Muscle layer of duodenum (tissue), 2 donors: Measurements from ENCODE around the gene RTRAF.

Experiments
- H3K27ac ChIP-seq: one replicate; pipeline ENCODE4 v1.7.0; 2013; ENCODE audit warnings: mild to moderate bottlenecking, low read length
- H3K27me3 ChIP-seq: one replicate; pipeline ENCODE4 v1.7.0; 2013; ENCODE audit warnings: low read depth, mild to moderate bottlenecking, control low read depth, low read length
- H3K36me3 ChIP-seq, 2 donors: one replicate each; pipeline ENCODE4 v1.7.0; 2013; ENCODE audit warnings: low read length in 2 of 2, control low read depth in 1 of 2, mild to moderate bottlenecking in 1 of 2; ENCODE audit not compliant: insufficient read depth in 2 of 2, control insufficient read depth in 1 of 2
- H3K4me1 ChIP-seq, 2 donors: one replicate each; pipeline ENCODE4 v1.7.0; 2013; ENCODE audit warnings: low read length in 2 of 2, mild to moderate bottlenecking in 2 of 2, control low read depth in 1 of 2, moderate library complexity in 1 of 2; ENCODE audit not compliant: insufficient read depth in 2 of 2, control insufficient read depth in 1 of 2
- H3K4me3 ChIP-seq, 2 donors: one replicate each; pipeline ENCODE4 v1.7.0; 2013; ENCODE audit warnings: low read length in 2 of 2, low read depth in 1 of 2, mild to moderate bottlenecking in 1 of 2
- H3K9me3 ChIP-seq, 2 donors: one replicate each; pipeline ENCODE4 v1.7.0; 2013; ENCODE audit warnings: low read length in 2 of 2, control low read depth in 1 of 2, mild to moderate bottlenecking in 1 of 2; ENCODE audit not compliant: control insufficient read depth in 1 of 2
- donor health status: healthy.

The RTRAF gene

DNA sequence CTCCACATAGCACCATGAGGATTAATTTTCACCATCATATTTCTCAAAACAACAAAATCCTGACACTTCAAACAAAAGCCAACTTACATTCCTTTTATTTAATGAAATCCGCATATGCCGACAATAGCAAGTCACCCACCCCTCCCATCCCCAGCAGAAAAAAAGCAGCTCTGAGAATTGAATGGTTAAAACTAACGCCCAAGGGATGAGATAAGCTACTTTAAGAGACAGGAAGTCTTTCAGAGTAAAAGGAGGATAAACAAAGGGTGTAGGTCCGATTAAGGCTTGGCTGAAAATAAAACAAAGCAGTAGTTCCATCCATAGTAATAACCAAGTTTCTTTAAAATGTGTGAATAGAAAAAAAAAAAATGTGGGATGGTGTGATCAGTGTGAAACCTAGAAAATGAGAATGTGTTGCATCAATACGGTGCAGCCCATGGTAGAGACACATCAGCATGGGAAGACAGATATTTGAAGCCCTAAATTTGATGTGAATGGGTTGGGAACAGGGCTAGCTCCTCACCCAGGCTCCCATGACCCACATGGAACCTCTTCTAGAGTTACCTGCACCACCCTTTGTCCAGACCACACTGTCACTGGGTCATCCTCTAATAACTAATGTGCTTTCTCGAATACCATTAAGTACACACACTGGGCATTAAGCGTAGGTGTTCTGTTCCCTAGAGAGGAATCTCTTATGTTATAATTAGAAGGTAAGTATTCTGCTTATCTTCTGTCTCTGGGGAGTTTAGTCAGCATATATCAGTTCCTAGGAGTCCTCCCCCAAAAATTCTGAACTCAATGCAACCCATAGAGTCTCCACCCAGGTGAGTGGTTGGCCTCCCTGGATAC, 31.7 kb downstream of the RTRAF start:
- H3K27ac ChIP-seq, result no peak overlapping the region
- H3K4me3 ChIP-seq, result no peak overlapping the region
- H3K4me1 ChIP-seq, result peaks cover 0 to 14% of the 10 kb centered on the region in 2 donors
- H3K36me3 ChIP-seq, result peaks cover 14 to 16% of the 10 kb centered on the region in 2 donors
- H3K27me3 ChIP-seq, result no peaks in the 10 kb centered on the region
- no peaks in the 10 kb centered on the region for H3K9me3 ChIP-seq

DNA sequence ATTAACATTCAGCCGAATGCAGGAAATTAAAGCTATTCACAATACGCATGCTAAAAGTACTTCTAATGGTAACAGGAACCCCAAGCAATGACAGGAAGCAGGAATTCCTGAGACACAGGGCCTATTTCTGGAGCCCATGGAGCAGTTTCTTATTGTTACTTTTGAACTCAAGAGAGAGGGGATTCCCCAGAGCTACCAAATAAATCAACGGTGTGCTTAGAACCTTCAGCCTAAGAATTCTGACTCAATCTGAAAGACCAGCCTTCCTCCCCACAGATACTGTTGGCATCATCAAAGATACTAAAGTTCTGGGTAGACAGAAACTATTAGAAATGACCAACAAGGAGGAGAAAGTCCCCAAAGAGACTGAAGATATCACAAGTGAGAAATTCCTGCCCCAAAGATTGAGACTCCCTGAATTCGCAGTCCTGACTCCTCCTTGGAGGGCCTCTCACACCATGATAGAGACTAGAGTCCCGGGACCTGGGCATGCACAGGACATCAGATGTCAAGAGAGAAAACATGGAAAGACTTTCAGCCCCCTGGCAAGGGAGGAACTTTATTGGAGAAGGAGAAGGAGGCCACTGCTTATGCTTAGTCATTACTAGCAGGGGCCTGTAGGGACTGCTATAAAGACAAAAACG, 32.7 kb downstream of the RTRAF start:
- no peaks in the 10 kb centered on the region for H3K27me3 ChIP-seq
- peaks cover 0 to 14% of the 10 kb centered on the region in 2 donors for H3K4me1 ChIP-seq
- H3K27ac ChIP-seq, result no peak overlapping the region
- H3K4me3 ChIP-seq, result no peak overlapping the region
- H3K9me3 ChIP-seq, result no peaks in the 10 kb centered on the region
- H3K36me3 ChIP-seq, result peaks cover 14 to 19% of the 10 kb centered on the region in 2 donors

DNA sequence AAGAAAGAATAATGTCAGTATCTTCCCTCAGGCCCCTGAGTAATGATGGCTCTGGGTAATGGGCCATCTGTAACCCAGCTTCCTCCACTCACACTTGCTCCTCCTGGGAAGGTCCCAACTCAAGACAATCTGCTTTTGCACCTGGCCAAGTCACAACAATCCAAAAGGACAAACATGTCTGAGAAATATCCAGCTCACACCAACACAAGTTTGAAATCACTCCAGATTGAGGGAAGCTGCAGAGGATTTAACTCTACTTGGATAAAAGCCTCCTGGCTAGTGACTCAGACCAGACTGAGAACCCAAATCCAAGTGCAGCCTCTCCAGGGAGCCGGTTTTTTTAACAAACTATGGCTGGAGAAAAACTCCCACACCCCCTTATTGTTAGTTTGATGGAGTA, 34.2 kb downstream of the RTRAF start:
- H3K4me1 ChIP-seq, result peaks cover 0 to 14% of the 10 kb centered on the region in 2 donors
- H3K27ac ChIP-seq, result no peak overlapping the region
- no peak overlapping the region for H3K4me3 ChIP-seq
- no peaks in the 10 kb centered on the region for H3K9me3 ChIP-seq
- peaks cover 11 to 22% of the 10 kb centered on the region in 2 donors for H3K36me3 ChIP-seq
- H3K27me3 ChIP-seq, result no peaks in the 10 kb centered on the region

DNA sequence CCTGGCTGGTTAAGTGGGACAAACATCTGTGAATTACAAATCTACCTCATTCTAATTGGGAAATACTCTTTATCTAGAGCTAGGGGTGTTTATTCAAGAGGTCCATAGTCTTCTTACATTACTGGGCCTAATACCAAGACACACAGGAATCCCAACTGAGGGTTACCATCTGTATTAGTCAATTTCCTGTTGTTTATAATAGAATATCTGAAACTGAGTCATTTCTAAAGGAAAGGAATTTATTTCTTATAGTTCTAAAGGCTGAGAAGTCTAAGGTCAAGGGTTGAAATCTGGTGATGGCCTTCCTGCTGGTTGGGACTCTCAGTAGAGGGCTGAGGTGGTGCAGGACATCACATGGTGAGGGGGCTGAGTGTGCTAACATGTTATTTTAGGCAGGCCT, 36.0 kb downstream of the RTRAF start:
- H3K27me3 ChIP-seq, result no peaks in the 10 kb centered on the region
- H3K36me3 ChIP-seq, result peaks cover 0 to 6% of the 10 kb centered on the region in 2 donors
- H3K4me1 ChIP-seq, result peaks cover 0 to 14% of the 10 kb centered on the region in 2 donors
- H3K27ac ChIP-seq, result no peak overlapping the region
- no peaks in the 10 kb centered on the region for H3K9me3 ChIP-seq
- H3K4me3 ChIP-seq, result no peak overlapping the region

DNA sequence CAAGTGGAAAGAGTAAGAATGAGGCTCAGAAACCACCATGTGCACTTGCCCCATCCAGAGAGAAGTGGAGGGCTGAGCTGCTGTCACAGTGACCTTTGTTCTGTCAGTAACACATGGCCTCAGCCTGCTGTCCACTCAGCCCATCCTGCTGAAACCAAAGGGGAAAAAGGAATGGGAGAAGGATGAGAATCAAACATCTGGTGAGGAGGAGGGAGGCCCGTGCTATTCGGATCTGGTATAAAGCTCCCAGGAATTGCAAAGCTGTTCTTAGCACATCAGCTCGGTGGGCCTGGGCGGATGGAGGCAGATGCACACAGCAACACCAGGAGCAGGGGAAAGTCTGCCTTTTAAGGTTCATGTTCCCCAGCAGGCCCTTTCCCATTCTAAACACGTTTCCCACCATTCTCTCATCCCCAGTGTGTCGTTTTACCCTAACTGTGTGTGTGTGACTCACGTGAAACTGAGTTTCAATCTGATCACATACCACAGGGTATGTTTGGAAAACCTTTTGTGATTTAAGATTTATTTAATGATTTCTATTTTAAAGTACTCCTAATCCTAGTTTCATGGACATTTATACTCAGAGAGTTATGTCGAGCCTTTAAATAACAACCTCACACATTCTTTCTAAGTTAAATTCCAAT, 36.8 kb downstream of the RTRAF start:
- H3K36me3 ChIP-seq, result peaks cover 0 to 6% of the 10 kb centered on the region in 2 donors
- peaks cover 0 to 14% of the 10 kb centered on the region in 2 donors for H3K4me1 ChIP-seq
- H3K4me3 ChIP-seq, result no peak overlapping the region
- no peak overlapping the region for H3K27ac ChIP-seq
- H3K9me3 ChIP-seq, result no peaks in the 10 kb centered on the region
- H3K27me3 ChIP-seq, result no peaks in the 10 kb centered on the region

DNA sequence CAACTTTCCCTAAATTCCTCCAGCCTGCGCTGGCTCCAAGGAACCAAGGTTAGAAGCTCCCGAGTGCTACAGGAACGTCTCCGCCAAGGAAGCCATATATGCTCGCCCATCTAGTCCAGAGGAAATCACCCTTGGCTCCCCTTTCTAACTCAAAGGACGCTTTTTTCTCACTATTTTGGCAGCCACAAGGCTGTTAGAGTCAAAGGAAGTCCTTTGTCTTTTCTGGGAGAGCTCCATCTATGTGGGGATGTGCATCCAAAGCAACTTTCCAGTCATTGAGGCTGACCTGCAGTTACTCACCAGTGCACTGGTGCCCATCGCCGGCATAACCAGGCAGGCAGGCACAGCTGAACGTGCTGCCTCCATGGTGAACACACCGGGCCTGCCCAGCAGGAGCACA, 37.6 kb downstream of the RTRAF start:
- H3K4me1 ChIP-seq, result peaks cover 0 to 14% of the 10 kb centered on the region in 2 donors

DNA sequence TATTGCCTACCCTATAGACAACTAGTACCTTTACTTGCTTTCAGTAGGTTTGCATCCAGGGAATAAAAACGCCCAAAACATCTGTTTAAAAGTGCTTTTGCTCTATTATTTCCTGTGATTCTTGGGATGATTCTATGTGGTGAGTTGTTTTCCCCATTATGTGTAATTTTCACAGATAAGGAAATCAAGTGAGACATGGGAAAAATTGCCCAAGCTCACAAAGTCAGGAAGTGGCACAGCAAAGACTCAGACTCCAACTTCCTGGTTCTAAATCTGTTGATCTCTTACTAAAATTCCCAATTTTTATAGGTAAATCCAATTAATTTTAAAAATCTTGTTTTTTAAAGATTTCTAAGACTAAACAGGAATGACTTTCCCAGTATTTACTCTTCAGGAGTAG, 40.5 kb downstream of the RTRAF start:
- Histone ChIP-seq H3K9me3 (no peaks in the 10 kb centered on the region), H3K27ac (no peak overlapping the region), H3K4me1 (no peaks in the 10 kb centered on the region)

More for the DNA sequence above, 37.6 kb downstream of the RTRAF start:
- Histone ChIP-seq H3K4me3 (no peak overlapping the region), H3K9me3 (no peaks in the 10 kb centered on the region), H3K27ac (no peak overlapping the region), H3K36me3 (peaks cover 0 to 6% of the 10 kb centered on the region in 2 donors), H3K27me3 (no peaks in the 10 kb centered on the region)

DNA sequence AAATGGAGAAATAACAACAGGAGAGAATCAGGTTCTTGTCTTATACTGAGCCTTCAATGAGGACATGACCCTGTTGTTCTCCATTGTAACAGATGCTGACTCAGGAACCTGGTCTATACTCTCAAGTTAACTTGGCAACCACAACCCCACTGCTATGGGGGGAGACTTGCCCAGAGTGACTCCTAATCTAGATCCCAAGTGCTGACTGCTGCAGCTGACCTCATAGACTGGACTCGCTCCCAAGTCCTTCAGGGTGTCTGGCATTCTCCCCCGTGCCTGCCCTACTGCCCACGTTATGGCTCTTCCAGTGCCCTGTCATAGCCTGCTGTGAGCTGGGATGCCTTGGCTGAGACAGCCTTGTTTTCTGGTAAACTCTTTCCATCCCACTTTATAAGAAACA, 42.4 kb downstream of the RTRAF start:
- Histone ChIP-seq H3K4me3 (no peak overlapping the region), H3K9me3 (no peaks in the 10 kb centered on the region), H3K27me3 (no peaks in the 10 kb centered on the region), H3K36me3 (peaks cover 3 to 14% of the 10 kb centered on the region in 2 donors), H3K27ac (no peak overlapping the region), H3K4me1 (no peaks in the 10 kb centered on the region)

More for the DNA sequence above, 40.5 kb downstream of the RTRAF start:
- no peaks in the 10 kb centered on the region for H3K27me3 ChIP-seq
- H3K36me3 ChIP-seq, result peaks cover 0 to 11% of the 10 kb centered on the region in 2 donors
- no peak overlapping the region for H3K4me3 ChIP-seq

DNA sequence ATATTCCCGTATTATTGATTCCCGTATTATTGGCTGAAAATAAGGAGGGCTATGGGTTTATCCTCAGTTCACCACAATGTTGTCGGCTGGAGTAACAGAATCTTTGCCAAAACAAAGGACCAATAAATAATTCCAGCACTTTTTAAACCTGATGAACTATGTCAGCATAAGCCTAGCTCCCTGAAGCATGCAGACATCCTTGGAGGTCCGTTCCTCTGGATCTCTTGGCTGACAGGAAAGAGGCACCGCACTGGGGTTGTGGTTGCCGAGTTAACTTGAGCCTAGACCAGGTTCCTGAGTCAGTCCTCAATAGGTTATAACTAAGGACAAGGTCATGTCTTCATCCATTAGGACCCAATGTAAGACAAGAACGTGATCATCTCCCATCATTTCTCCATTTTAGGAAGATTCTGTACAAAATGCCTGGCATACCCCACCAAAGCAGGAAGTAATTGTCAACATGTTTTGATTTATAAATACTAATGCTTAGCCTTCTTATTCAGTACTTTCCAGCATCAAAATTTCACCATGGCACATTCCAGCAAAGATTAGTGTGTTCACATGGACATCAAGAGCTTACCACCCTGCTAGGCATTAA, 43.0 kb downstream of the RTRAF start:
- Histone ChIP-seq H3K4me3 (no peak overlapping the region), H3K9me3 (no peaks in the 10 kb centered on the region), H3K27ac (no peak overlapping the region), H3K4me1 (no peaks in the 10 kb centered on the region), H3K36me3 (peaks cover 4 to 11% of the 10 kb centered on the region in 2 donors), H3K27me3 (no peaks in the 10 kb centered on the region)

DNA sequence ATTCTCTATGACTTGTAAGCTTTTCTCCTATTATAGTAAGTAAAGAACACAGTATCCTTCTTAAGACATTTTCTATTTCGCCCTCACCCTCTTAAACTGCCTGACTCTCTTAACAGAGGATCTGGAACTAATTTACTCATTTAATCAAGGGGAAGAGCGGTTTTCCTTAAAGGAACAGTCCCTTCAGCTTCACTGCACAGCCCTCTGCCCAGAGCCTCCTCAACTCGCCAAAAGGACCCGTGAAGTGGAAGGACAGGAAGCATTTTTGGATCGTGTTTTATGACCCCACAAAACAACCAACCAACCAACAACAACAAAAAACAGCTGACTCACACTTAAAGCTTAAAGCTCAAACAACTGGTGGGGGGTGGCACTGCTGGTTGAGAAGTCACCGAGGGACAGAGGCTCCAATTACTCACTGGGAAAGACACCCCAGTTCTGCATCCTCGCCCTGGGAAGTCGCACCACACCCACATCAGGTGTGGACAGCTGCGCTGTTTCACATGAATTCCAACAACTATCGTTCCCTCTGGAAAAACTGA, 43.8 kb downstream of the RTRAF start:
- no peak overlapping the region for H3K4me3 ChIP-seq
- no peaks in the 10 kb centered on the region for H3K27me3 ChIP-seq
- peaks cover 4 to 18% of the 10 kb centered on the region in 2 donors for H3K36me3 ChIP-seq
- H3K27ac ChIP-seq, result no peak overlapping the region
- H3K4me1 ChIP-seq, result no peaks in the 10 kb centered on the region
- no peaks in the 10 kb centered on the region for H3K9me3 ChIP-seq
